ENCODE results near the gene AKAP7. TPM values are rescaled to one million over a fixed set of nuclear protein-coding genes. Genes with fewer than 3 reads are reported as not detected.

The AKAP7 gene
- total and polyA plus RNA-seq, 5 donors = 9.3 to 16.2 (median 14.5) TPM

- Histone ChIP-seq H3K4me3 (ENCODE audit: low read length) (no peak overlapping the region), H3K27ac (ENCODE audit: low read length) (no peak overlapping the region), H3K4me1 (ENCODE audit: control insufficient read depth, insufficient read depth, low read length) (no peaks in the 10 kb centered on the region), H3K27me3 (ENCODE audit: control insufficient read depth, insufficient read depth) (no peaks in the 10 kb centered on the region), H3K9me3 (ENCODE audit: control insufficient read depth, low read length) (no peaks in the 10 kb centered on the region)
- WGBS = 99% methylated on average over 4 of the region's 4 CpGs
- intact Hi-C loops (cut with DNase I) = no loop called here
- ATAC-seq (no peak), DNase-seq (no peak)
Measured at GRCh38 chr6:131275273-131275672, 140.0 kb downstream of the AKAP7 start.

- no peaks in the 10 kb centered on the region for H3K27me3 ChIP-seq (ENCODE audit: control insufficient read depth, insufficient read depth)
- no peaks in the 10 kb centered on the region for H3K9me3 ChIP-seq (ENCODE audit: control insufficient read depth, low read length)
- H3K27ac ChIP-seq (ENCODE audit: low read length) = no peak overlapping the region
- 97% methylated on average over 1 of the region's 1 CpG for WGBS
- peaks cover 7% of the 10 kb centered on the region for H3K4me1 ChIP-seq (ENCODE audit: control insufficient read depth, insufficient read depth, low read length)
- DNase-seq (no peak), ATAC-seq (no peak)
- intact Hi-C loops (cut with DNase I) = no loop called here
- H3K4me3 ChIP-seq (ENCODE audit: low read length) = no peak overlapping the region
Measured at GRCh38 chr6:131277591-131277990, 142.3 kb downstream of the AKAP7 start.

GRCh38 chr6:131281471-131282270 is 146.4 kb downstream of the AKAP7 start:
- Histone ChIP-seq H3K27ac (ENCODE audit: low read length) (peak overlapping the region; percentile 42), H3K9me3 (ENCODE audit: control insufficient read depth, low read length) (no peaks in the 10 kb centered on the region), H3K4me3 (ENCODE audit: low read length) (no peak overlapping the region), H3K4me1 (ENCODE audit: control insufficient read depth, insufficient read depth, low read length) (peaks cover 7% of the 10 kb centered on the region), H3K27me3 (ENCODE audit: control insufficient read depth, insufficient read depth) (no peaks in the 10 kb centered on the region)
- DNase-seq (peak in 1 of 3 donors; percentile 42), ATAC-seq (peak; percentile 63 to 64)
- intact Hi-C loops (cut with DNase I) = no loop called here
- 42% methylated on average over 16 of the region's 16 CpGs for WGBS

- no peak overlapping the region for H3K27ac ChIP-seq (ENCODE audit: low read length)
- peaks cover 7% of the 10 kb centered on the region for H3K4me1 ChIP-seq (ENCODE audit: control insufficient read depth, insufficient read depth, low read length)
- DNase-seq (no peak), ATAC-seq (no peak)
- WGBS = 90% methylated on average over 5 of the region's 5 CpGs
- H3K27me3 ChIP-seq (ENCODE audit: control insufficient read depth, insufficient read depth) = no peaks in the 10 kb centered on the region
- no peak overlapping the region for H3K4me3 ChIP-seq (ENCODE audit: low read length)
- H3K9me3 ChIP-seq (ENCODE audit: control insufficient read depth, low read length) = no peaks in the 10 kb centered on the region
- intact Hi-C loops (cut with DNase I) = no loop called here
Measured at GRCh38 chr6:131282365-131282764, 147.1 kb downstream of the AKAP7 start.

- no peaks in the 10 kb centered on the region for H3K9me3 ChIP-seq (ENCODE audit: control insufficient read depth, low read length)
- peaks cover 7% of the 10 kb centered on the region for H3K4me1 ChIP-seq (ENCODE audit: control insufficient read depth, insufficient read depth, low read length)
- intact Hi-C loops (cut with DNase I) = no loop called here
- H3K4me3 ChIP-seq (ENCODE audit: low read length) = no peak overlapping the region
- no peak for DNase-seq
- no peak for ATAC-seq
- H3K27me3 ChIP-seq (ENCODE audit: control insufficient read depth, insufficient read depth) = no peaks in the 10 kb centered on the region
- WGBS = 88% methylated on average over 7 of the region's 7 CpGs
- no peak overlapping the region for H3K27ac ChIP-seq (ENCODE audit: low read length)
Measured at GRCh38 chr6:131283466-131284175, 148.4 kb downstream of the AKAP7 start.

DNA sequence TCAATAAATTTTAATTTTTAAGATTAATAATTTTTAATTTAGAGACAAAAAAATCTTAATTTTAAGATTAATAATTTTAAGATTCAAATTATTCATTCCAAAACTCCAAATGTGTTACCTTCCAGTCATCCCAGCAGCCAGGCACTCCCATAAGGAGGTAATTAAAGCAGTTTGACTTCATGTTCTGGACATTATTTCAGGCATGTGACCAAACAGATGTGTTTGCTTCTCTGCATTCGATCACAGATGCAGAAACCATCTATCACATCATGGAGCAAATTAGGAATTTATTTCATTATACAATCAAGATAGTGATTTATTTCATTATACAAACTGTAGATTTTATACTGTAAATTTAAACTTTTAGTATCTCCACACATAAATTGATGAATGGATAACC is 150.3 kb downstream of the AKAP7 start:
- ATAC-seq = no peak
- intact Hi-C loops (cut with DNase I) = no loop called here
- Histone ChIP-seq H3K27me3 (ENCODE audit: control insufficient read depth, insufficient read depth) (no peaks in the 10 kb centered on the region), H3K27ac (ENCODE audit: low read length) (no peak overlapping the region), H3K4me3 (ENCODE audit: low read length) (no peak overlapping the region), H3K4me1 (ENCODE audit: control insufficient read depth, insufficient read depth, low read length) (peaks cover 7% of the 10 kb centered on the region), H3K9me3 (ENCODE audit: control insufficient read depth, low read length) (no peaks in the 10 kb centered on the region)
- no peak for DNase-seq
- 89% methylated on average over 1 of the region's 1 CpG for WGBS

- no peak for DNase-seq
- ATAC-seq = no peak
- no peaks in the 10 kb centered on the region for H3K27me3 ChIP-seq (ENCODE audit: control insufficient read depth, insufficient read depth)
- no peak overlapping the region for H3K4me3 ChIP-seq (ENCODE audit: low read length)
- no peaks in the 10 kb centered on the region for H3K9me3 ChIP-seq (ENCODE audit: control insufficient read depth, low read length)
- peaks cover 3% of the 10 kb centered on the region for H3K4me1 ChIP-seq (ENCODE audit: control insufficient read depth, insufficient read depth, low read length)
- 98% methylated on average over 2 of the region's 2 CpGs for WGBS
- intact Hi-C loops (cut with DNase I) = no loop called here
- no peak overlapping the region for H3K27ac ChIP-seq (ENCODE audit: low read length)
Measured at GRCh38 chr6:131286469-131287040, 151.3 kb downstream of the AKAP7 start.

GRCh38 chr6:131288214-131288613 is 152.9 kb downstream of the AKAP7 start:
- no peak overlapping the region for H3K27ac ChIP-seq (ENCODE audit: low read length)
- DNase-seq = no peak
- intact Hi-C loops (cut with DNase I) = no loop called here
- H3K9me3 ChIP-seq (ENCODE audit: control insufficient read depth, low read length) = no peaks in the 10 kb centered on the region
- no peak overlapping the region for H3K4me3 ChIP-seq (ENCODE audit: low read length)
- no peak for ATAC-seq
- H3K27me3 ChIP-seq (ENCODE audit: control insufficient read depth, insufficient read depth) = no peaks in the 10 kb centered on the region
- no peaks in the 10 kb centered on the region for H3K4me1 ChIP-seq (ENCODE audit: control insufficient read depth, insufficient read depth, low read length)
- 69% methylated on average over 2 of the region's 2 CpGs for WGBS

DNA sequence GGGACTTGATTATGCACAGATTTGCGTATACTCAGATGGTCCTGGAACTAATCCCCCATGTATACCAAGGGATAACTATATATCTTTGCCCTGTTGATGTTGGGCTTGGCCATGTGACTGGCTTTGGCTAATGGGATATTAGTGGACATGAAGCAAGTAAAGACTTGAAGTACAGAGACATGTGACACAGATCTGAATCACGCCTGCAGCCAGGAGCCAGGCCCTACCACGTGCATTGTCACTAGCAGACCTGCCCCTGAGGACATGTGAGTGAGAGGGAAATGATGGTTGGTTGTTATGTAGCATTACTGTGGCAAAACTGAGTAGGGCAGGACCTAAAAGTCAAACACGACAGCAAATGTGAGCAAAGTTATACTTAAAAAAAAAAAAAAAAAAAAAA is 155.7 kb downstream of the AKAP7 start:
- intact Hi-C loops (cut with DNase I) = no loop called here
- peaks cover 3% of the 10 kb centered on the region for H3K4me1 ChIP-seq (ENCODE audit: control insufficient read depth, insufficient read depth, low read length)
- H3K27ac ChIP-seq (ENCODE audit: low read length) = no peak overlapping the region
- H3K27me3 ChIP-seq (ENCODE audit: control insufficient read depth, insufficient read depth) = no peaks in the 10 kb centered on the region
- DNase-seq (no peak), ATAC-seq (no peak)
- 99% methylated on average over 4 of the region's 4 CpGs for WGBS
- no peak overlapping the region for H3K4me3 ChIP-seq (ENCODE audit: low read length)
- no peaks in the 10 kb centered on the region for H3K9me3 ChIP-seq (ENCODE audit: control insufficient read depth, low read length)

DNA sequence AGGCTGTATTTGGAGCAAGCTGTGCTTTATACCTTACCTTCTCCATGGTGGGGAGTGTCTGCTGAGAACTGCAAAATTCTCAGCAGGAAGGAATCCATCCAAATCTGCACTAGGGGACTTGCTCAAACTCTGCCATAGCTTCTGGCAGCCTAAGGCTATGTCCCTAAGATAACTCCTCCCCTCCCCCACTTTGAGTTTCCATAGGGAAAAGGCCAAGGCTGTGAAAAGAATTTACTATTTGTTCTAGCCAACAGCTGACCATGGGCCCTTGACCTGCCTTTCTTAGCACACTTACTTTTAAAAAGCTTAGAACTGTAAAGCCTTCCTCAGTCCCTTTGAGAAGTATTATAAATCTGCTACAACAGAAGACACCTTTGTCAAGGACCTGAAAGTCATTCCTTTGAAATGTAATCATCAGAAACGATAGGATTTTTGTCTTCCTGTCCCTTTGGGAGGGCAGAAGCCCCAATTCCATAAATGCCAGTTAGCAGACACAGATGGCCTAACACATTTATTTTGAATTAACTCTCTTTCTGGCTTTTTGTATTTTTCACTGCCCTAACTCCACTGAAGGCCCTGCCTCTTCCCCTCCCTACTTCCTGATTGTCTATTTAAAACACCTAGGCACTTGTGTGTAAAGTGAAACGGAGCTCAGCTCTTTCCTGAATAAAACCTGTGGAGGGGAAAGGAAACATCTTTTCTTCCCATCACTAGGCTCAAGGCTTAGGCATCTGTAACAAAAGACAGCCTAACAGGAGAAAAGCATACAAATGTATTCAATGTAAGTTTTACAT is 157.1 kb downstream of the AKAP7 start:
- Histone ChIP-seq H3K4me1 (ENCODE audit: control insufficient read depth, insufficient read depth, low read length) (peaks cover 3% of the 10 kb centered on the region), H3K27ac (ENCODE audit: low read length) (no peak overlapping the region), H3K27me3 (ENCODE audit: control insufficient read depth, insufficient read depth) (no peaks in the 10 kb centered on the region), H3K4me3 (ENCODE audit: low read length) (no peak overlapping the region), H3K9me3 (ENCODE audit: control insufficient read depth, low read length) (no peaks in the 10 kb centered on the region)
- 46% methylated on average over 2 of the region's 2 CpGs for WGBS
- DNase-seq = no peak
- intact Hi-C loops (cut with DNase I) = no loop called here
- peak in 1 of 2 donors; percentile 52 for ATAC-seq

Measured in right cardiac atrium (tissue), 5 donors.